COR-L47 (cell line): ENCODE results near the gene MLEC.

Experiments
- DNase-seq: peaks from one replicate; lab custom pipeline; 2025; lab: John Stamatoyannopoulos, UW

Gene MLEC

DNA sequence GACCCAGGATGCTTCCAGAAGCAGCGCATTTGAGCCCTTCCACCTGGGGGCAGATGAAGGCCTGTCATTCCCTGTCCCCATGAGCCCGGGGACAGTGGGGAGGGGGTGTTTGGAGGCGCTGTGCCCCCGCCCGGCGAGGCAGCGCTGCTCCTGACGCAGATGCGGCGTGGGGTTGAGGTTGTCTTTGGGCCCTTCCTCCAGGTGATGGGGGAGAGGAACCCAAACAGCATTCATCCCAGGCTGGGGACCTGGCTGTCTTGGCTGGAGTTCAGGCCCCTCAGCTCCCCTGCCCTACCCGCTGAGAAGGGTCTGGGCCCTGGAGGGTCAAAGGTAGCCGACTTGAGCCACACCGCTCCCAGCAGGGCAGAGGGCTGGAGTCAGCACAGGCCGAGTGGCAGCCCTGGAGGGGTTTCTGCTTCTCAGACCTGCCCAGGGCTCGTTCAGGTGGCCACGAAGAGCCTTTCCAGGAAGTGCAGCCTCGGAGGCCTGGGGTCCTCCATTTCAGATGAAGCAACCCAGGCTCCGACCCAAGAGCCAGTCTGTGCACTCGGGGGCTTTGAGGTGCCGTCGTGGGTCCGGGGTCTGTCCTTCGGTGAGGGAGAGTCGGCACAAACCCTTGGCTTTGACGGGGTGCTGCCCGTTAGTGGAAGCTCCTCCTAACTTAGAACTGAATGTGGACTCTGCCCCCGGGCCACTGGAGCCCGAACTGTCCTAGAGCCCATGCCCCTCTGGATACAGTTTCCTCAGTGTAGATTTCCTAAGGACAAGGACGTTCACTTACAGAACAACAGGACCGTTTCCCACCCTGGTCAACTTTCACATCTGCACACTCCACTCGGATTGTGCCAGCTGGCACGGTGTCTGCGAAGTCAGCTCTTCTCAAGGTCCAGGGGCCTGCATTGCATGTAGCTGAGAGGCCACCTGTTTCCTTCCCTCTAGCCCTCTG lies 54.8 kb downstream of the MLEC start:
- no peak for DNase-seq

DNA sequence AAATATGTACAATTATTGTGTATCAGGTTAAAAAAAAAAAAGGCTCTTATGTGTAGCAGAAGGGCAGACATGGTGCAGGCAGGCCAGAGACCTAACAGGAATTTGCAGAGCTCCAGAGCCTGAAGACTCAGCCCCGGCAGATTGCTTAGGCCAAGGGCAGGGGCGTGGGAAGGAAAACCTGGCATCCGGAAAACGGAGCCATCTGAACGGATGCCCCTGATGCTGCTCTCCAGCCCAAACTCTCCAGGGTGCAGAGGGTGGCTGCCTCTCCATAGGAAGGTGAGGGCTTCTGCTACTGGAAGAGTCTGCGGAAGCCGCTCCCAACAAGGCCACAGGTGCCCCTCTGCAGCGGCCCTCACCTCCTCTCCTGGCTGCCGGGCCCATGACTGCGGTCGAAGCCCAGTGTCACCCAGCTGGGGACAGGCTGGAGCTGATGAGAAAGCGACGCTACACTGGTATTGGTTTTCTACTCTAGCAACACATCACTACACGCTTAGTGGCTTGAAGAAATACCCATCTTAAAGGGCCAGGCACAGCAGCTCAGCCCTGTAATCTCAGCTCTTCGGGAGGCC lies 58.1 kb downstream of the MLEC start:
- no peak for DNase-seq

DNA sequence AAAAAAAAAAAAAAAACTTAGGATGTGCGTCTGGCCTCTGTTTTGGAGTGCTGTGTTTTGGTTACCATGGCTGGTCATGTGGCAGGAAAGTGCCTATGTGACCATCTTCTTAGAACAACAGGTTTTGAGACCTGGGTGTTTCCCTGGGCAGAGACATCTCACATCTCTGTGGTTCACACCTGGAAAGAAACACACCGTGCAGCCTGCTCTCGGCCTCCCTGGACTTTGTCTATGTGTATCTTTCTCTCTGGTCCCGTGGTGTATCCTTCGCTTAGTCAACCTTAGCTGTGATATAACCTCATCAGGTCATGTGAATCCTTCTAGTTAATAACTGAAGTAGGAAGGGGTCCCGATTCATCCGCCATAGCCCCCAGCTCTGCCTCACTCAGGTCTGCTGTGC lies 61.3 kb downstream of the MLEC start:
- no peak for DNase-seq

DNA sequence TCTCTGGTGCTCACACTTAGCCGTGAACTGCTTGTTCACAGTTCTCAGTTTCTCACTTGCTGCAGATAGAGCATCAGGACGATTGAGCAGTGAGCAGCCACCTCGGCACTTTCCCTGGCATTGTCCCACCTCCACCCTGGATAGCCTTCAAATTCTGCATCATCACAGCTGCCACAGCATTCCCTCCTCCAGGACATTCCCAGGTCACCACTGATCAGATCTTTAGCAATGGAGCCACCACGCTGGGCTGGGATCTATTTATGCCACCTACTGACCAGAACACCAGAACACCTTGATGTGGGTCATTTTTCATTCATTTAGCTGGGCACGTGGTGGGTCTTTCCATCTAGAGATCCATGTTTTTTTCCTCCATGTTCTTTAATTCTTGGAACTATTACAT lies 62.3 kb downstream of the MLEC start:
- no peak for DNase-seq

DNA sequence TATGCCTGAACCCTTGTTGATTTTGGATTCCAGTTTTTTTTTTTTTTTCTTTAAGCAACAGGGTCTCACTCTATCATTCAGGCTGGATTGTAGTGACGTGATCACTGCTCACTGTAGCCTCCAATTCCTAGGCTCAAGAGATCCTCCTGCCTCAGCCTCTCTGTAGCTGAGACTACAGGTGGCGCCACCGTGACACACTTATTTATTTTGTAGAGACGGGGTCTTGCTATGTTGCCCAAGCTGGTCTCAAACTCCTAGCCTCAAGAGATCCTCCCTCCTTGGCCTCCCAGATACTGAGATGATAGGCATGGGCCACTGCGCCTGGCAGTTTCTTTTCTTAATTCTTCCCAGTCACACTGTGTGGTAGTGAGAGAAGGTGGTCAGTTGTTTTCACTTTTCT lies 63.9 kb downstream of the MLEC start:
- no peak for DNase-seq

DNA sequence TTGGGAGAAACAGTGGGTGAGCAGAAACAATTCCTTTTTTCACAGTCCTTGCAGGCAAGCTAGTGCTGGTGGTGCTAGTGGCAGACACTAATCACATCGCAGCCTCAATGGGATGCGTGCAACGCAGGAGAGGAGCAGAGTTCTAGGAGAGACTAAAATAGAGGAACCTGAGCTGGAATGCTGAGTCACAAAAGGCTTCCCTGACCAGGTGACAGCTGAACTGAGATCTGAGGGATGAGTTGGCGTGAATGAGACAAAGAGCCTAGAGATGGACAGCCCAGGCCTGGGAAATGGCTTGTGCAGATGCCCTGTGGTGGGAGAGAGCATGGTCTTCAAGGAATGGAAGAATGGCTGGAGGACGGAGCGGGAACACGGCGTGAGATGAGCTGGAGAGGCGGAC lies 64.4 kb downstream of the MLEC start:
- DNase-seq: no peak
